ENCODE measurements around the gene SRGAP1.

- TF ChIP-seq YY1 (tag by site-specific recombination; IDR thresholded peaks at IDR 0.05) = no peak
- TF ChIP-seq ZNF223 (tag by site-specific recombination; IDR thresholded peaks at IDR 0.05) = no peak
- TF ChIP-seq ZBTB7A (tag by site-specific recombination; IDR thresholded peaks at IDR 0.05; ENCODE audit: low read depth) = no peak
- no peak for TF ChIP-seq CTCF (tag by site-specific recombination; IDR thresholded peaks at IDR 0.05)
- no peak for TF ChIP-seq ZNF785 (tag by site-specific recombination; IDR thresholded peaks at IDR 0.05)
- TF ChIP-seq ZNF335 (tag by site-specific recombination; conservative IDR thresholded peaks at IDR 0.05) = no peak
- TF ChIP-seq ZBTB49 (tag by site-specific recombination; IDR thresholded peaks at IDR 0.05; ENCODE audit: low read depth) = no peak
- TF ChIP-seq ZNF394 (tag by site-specific recombination; IDR thresholded peaks at IDR 0.05; ENCODE audit: borderline replicate concordance) = no peak
- no peak for TF ChIP-seq ZEB2 (tag by site-specific recombination; IDR thresholded peaks at IDR 0.05)
- no peak for TF ChIP-seq ZNF146 (tag by site-specific recombination; IDR thresholded peaks at IDR 0.05)
- no peak for TF ChIP-seq ZNF37A (tag by site-specific recombination; IDR thresholded peaks at IDR 0.05)
- no peak for TF ChIP-seq ZNF292 (tag by site-specific recombination; IDR thresholded peaks at IDR 0.05; ENCODE audit: borderline replicate concordance, low read depth)
- TF ChIP-seq PBX3 (CRISPR knock-in tag; IDR thresholded peaks at IDR 0.05) = no peak
- no peak for TF ChIP-seq GLIS1 (tag by site-specific recombination; IDR thresholded peaks at IDR 0.05)
Measured at GRCh38 chr12:63949902-63950301, 105.4 kb downstream of the SRGAP1 start.
